ENCODE data around the gene CD84. TPM values are rescaled to one million over a fixed set of nuclear protein-coding genes. Genes with fewer than 3 reads are reported as not detected.

Gene CD84
- total RNA-seq, 1 donor from 2014 or later, result not detected

GRCh38 chr1:160491981-160492380, 87.3 kb downstream of the CD84 start:
- Mint-ChIP-seq H3K36me3 (no peaks in the 10 kb centered on the region), H3K9me3 (no peaks in the 10 kb centered on the region)

More at GRCh38 chr1:160491981-160492380, 87.3 kb downstream of the CD84 start:
- H3F3A ChIP-seq (ENCODE audit: low read depth), result no peaks in the 10 kb centered on the region
- no peak overlapping the region for H3K4me2 ChIP-seq
- Mint-ChIP-seq H3K27me3 (ENCODE audit: insufficient read depth, low read depth) (peaks cover 3% of the 10 kb centered on the region), H3K27ac (no peak overlapping the region), H3K4me1 (peaks cover 7% of the 10 kb centered on the region), H3K4me3 (no peak overlapping the region)
- H3K79me2 ChIP-seq (ENCODE audit: low read depth), result no peaks in the 10 kb centered on the region
- no peak overlapping the region for H3K4me3 ChIP-seq
- DNase-seq (ENCODE audit: low spot score), result no peak
- no peaks in the 10 kb centered on the region for H3K4me1 ChIP-seq
- no peaks in the 10 kb centered on the region for H4K20me1 ChIP-seq (ENCODE audit: low read depth)
- no peak overlapping the region for H2AFZ ChIP-seq (replicated peaks)
- no peaks in the 10 kb centered on the region for H3K27me3 ChIP-seq
- H3K9me3 ChIP-seq (ENCODE audit: low read depth), result no peaks in the 10 kb centered on the region
- TF ChIP-seq, protein P1, sequence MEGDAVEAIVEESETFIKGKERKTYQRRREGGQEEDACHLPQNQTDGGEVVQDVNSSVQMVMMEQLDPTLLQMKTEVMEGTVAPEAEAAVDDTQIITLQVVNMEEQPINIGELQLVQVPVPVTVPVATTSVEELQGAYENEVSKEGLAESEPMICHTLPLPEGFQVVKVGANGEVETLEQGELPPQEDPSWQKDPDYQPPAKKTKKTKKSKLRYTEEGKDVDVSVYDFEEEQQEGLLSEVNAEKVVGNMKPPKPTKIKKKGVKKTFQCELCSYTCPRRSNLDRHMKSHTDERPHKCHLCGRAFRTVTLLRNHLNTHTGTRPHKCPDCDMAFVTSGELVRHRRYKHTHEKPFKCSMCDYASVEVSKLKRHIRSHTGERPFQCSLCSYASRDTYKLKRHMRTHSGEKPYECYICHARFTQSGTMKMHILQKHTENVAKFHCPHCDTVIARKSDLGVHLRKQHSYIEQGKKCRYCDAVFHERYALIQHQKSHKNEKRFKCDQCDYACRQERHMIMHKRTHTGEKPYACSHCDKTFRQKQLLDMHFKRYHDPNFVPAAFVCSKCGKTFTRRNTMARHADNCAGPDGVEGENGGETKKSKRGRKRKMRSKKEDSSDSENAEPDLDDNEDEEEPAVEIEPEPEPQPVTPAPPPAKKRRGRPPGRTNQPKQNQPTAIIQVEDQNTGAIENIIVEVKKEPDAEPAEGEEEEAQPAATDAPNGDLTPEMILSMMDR (IDR thresholded peaks at IDR 0.05), result no peak
- TF ChIP-seq EZH2 (IDR thresholded peaks at IDR 0.05) (no peak), EZH2phosphoT487 (IDR thresholded peaks at IDR 0.05) (no peak)
- H3K36me3 ChIP-seq, result no peaks in the 10 kb centered on the region
- H3K9ac ChIP-seq, result no peak overlapping the region
- no peak overlapping the region for H3K27ac ChIP-seq

Other genes starting within 250 kb of the CD84 start
- 82.6 and 83.3 TPM in 2 replicates for gene COPA, start 236.2 kb downstream of the CD84 start, total RNA-seq (ENCODE audit: low replicate concordance)
- gene NCSTN, start 236.1 kb downstream of the CD84 start, total RNA-seq (ENCODE audit: low replicate concordance), result 44.8 and 78.0 TPM in 2 replicates
- 0.07 and 0.22 TPM in 2 replicates for gene NHLH1, start 212.4 kb downstream of the CD84 start, total RNA-seq (ENCODE audit: low replicate concordance)
- 23.0 and 46.6 TPM in 2 replicates for gene VANGL2, start 178.9 kb downstream of the CD84 start, total RNA-seq (ENCODE audit: low replicate concordance)
- gene SLAMF6, start 56.2 kb downstream of the CD84 start, total RNA-seq (ENCODE audit: low replicate concordance), result not detected in 2 replicates
- gene SLAMF1, start 67.5 kb upstream of the CD84 start, total RNA-seq (ENCODE audit: low replicate concordance), result not detected in 2 replicates
- not detected in 2 replicates for gene CD48, start 132.3 kb upstream of the CD84 start, total RNA-seq (ENCODE audit: low replicate concordance)
- gene SLAMF7, start 159.8 kb upstream of the CD84 start, total RNA-seq (ENCODE audit: low replicate concordance), result not detected in 2 replicates
- not detected in 2 replicates for gene LY9, start 216.7 kb upstream of the CD84 start, total RNA-seq (ENCODE audit: low replicate concordance)

Data from neural progenitor cell (in vitro differentiated cells).